H1 (cell line): ENCODE measurements around the gene SLC25A24. TPM values are rescaled to one million over a fixed set of nuclear protein-coding genes. Genes with fewer than 3 reads are reported as not detected.

ENCODE experiments used
- CTCF ChIA-PET: fragments of 300-600 bp; sonication (Branson Sonifier 250); formaldehyde crosslinking; loops from one replicate; lab custom pipeline; 2021; ENCODE audit not compliant: partially characterized antibody; lab: Charles Lee
- POLR2A ChIA-PET: fragments of 300-600 bp; sonication (Branson Sonifier 250); formaldehyde crosslinking; loops from one replicate; lab custom pipeline; 2021; ENCODE audit warnings: inconsistent platforms; ENCODE audit not compliant: partially characterized antibody; lab: Charles Lee
- DNase-seq, 2 experiments: peaks; one replicate each; pipeline versions ENCODE4 v3.0.0 to v3.0.0-alpha.2; 2010 to 2022; ENCODE audit warnings: low spot score in 2 of 2, low read depth in 1 of 2, mixed read lengths in 1 of 2
- FAIRE-seq: peaks from 2 replicates; lab custom pipeline; 2011; peaks lifted over from hg19 to GRCh38; lab: Jason Lieb, UNC
- H2AFZ ChIP-seq: 2 replicates; pipeline ENCODE4 v1.8.1; 2012; ENCODE audit warnings: low read length, inconsistent platforms
- H2AK5ac ChIP-seq: 2 replicates; pipeline ENCODE4 v1.6.1; 2013; ENCODE audit warnings: low read depth, low read length
- H2BK120ac ChIP-seq: replicated peaks from 2 replicates; pipeline ENCODE3; 2013; ENCODE audit warnings: low read depth, low read length, inconsistent platforms
- H2BK12ac ChIP-seq: 2 replicates; pipeline ENCODE4 v1.6.1; 2013; ENCODE audit warnings: low read depth, low read length
- H2BK15ac ChIP-seq: 2 replicates; pipeline ENCODE4 v1.6.1; 2013; ENCODE audit warnings: low read length
- H2BK20ac ChIP-seq: 2 replicates; pipeline ENCODE4 v1.6.1; 2013; ENCODE audit warnings: low read length
- H2BK5ac ChIP-seq: 2 replicates; pipeline ENCODE4 v1.6.1; 2013; ENCODE audit warnings: low read depth, low read length
- H3K14ac ChIP-seq: 2 replicates; pipeline ENCODE4 v1.6.1; 2013; ENCODE audit warnings: inconsistent platforms; ENCODE audit not compliant: insufficient read length
- H3K18ac ChIP-seq: 2 replicates; pipeline ENCODE4 v1.6.1; 2013; ENCODE audit warnings: low read length; ENCODE audit errors: extremely low read depth
- H3K23ac ChIP-seq: 2 replicates; pipeline ENCODE4 v1.6.1; 2013; ENCODE audit warnings: inconsistent platforms; ENCODE audit not compliant: insufficient read length
- H3K23me2 ChIP-seq: 2 replicates; pipeline ENCODE4 v1.6.1; 2013; ENCODE audit warnings: low read depth, low read length
- H3K27ac ChIP-seq: 2 replicates; pipeline ENCODE4 v1.6.1; 2011; ENCODE audit warnings: low read depth, low read length, inconsistent platforms
- H3K27me3 ChIP-seq, 4 experiments: replicated peaks in 1 of 4; 1 replicate in 1 of 4; 2 replicates in 3 of 4; pipeline versions ENCODE4 v1.6.1 to v1.8.1; 2011 to 2013; ENCODE audit warnings: low read length in 3 of 4, mild to moderate bottlenecking in 3 of 4, inconsistent platforms in 2 of 4, mixed read lengths in 2 of 4, moderate library complexity in 1 of 4; ENCODE audit not compliant: control insufficient read depth in 3 of 4, insufficient read depth in 3 of 4; ENCODE audit errors: extremely low read depth in 1 of 4
- H3K36me3 ChIP-seq, 4 experiments: 2 replicates each; pipeline versions ENCODE4 v1.6.1 to v1.8.1; 2011 to 2013; ENCODE audit warnings: mild to moderate bottlenecking in 4 of 4, low read length in 3 of 4, moderate library complexity in 2 of 4, control low read depth in 1 of 4, inconsistent platforms in 1 of 4; ENCODE audit not compliant: insufficient read depth in 4 of 4, control insufficient read depth in 2 of 4
- H3K4ac ChIP-seq: replicated peaks from 2 replicates; pipeline ENCODE3; 2013; ENCODE audit warnings: low read length, low read depth, mixed read lengths, inconsistent platforms; ENCODE audit not compliant: insufficient read length
- H3K4me1 ChIP-seq, 4 experiments: replicated peaks in 1 of 4; 1 replicate in 1 of 4; 2 replicates in 3 of 4; pipeline versions ENCODE4 v1.6.1 to v1.8.1; 2011 to 2013; ENCODE audit warnings: low read length in 3 of 4, inconsistent platforms in 2 of 4, mixed read lengths in 1 of 4; ENCODE audit not compliant: insufficient read depth in 4 of 4, control insufficient read depth in 3 of 4
- H3K4me2 ChIP-seq, 2 experiments: 2 replicates each; pipeline versions ENCODE4 v1.6.1 to v1.8.1; 2011 to 2013; ENCODE audit warnings: low read depth in 2 of 2, low read length in 2 of 2, control low read depth in 1 of 2, inconsistent platforms in 1 of 2, mild to moderate bottlenecking in 1 of 2; ENCODE audit not compliant: insufficient read depth in 1 of 2
- H3K4me3 ChIP-seq, 4 experiments: fragments of 200-600, 300-600 bp in 1 of 4; sonication (generic), shearing (Covaris generic), sonication (Bioruptor Twin) in 1 of 4; 2 replicates each; pipeline versions ENCODE4 v1.5.1 to v1.8.1; 2011 to 2016; ENCODE audit warnings: low read length in 4 of 4, low read depth in 3 of 4, control low read depth in 2 of 4, inconsistent platforms in 2 of 4, mild to moderate bottlenecking in 2 of 4, mixed read lengths in 1 of 4, moderate library complexity in 1 of 4; ENCODE audit not compliant: insufficient read depth in 2 of 4; ENCODE audit errors: extremely low read depth in 1 of 4
- H3K56ac ChIP-seq: replicated peaks from 2 replicates; pipeline ENCODE3; 2013; ENCODE audit warnings: low read depth, mild to moderate bottlenecking, mixed read lengths, low read length, inconsistent platforms; ENCODE audit not compliant: insufficient read length
- H3K79me1 ChIP-seq: 2 replicates; pipeline ENCODE4 v1.6.1; 2013; ENCODE audit warnings: low read depth, low read length, control low read depth
- H3K79me2 ChIP-seq, 2 experiments: 2 replicates each; pipeline versions ENCODE4 v1.6.1 to v1.8.1; 2012 to 2013; ENCODE audit warnings: low read length in 2 of 2, mild to moderate bottlenecking in 2 of 2, inconsistent platforms in 1 of 2; ENCODE audit not compliant: insufficient read depth in 2 of 2, control insufficient read depth in 1 of 2
- H3K9ac ChIP-seq, 4 experiments: replicated peaks in 1 of 4; 1 replicate in 1 of 4; 2 replicates in 3 of 4; pipeline versions ENCODE4 v1.6.1 to v1.8.1; 2011 to 2013; ENCODE audit warnings: low read depth in 3 of 4, low read length in 3 of 4, control low read depth in 2 of 4, mild to moderate bottlenecking in 2 of 4, moderate library complexity in 2 of 4, inconsistent platforms in 1 of 4; ENCODE audit errors: extremely low read depth in 1 of 4
- H3K9me3 ChIP-seq, 2 experiments: 2 replicates each; pipeline versions ENCODE4 v1.6.1 to v1.8.1; 2012 to 2013; ENCODE audit warnings: mild to moderate bottlenecking in 2 of 2, moderate library complexity in 2 of 2, control low read depth in 1 of 2, inconsistent platforms in 1 of 2, low read depth in 1 of 2, low read length in 1 of 2, mixed read lengths in 1 of 2; ENCODE audit not compliant: insufficient read depth in 2 of 2
- H4K20me1 ChIP-seq, 2 experiments: replicated peaks in 1 of 2; 2 replicates each; pipeline versions ENCODE3 to v1.8.1; 2011 to 2013; ENCODE audit warnings: inconsistent platforms in 2 of 2, low read length in 2 of 2, mild to moderate bottlenecking in 1 of 2; ENCODE audit not compliant: insufficient read depth in 2 of 2, control insufficient read depth in 1 of 2
- H4K5ac ChIP-seq: 2 replicates; pipeline ENCODE4 v1.6.1; 2013; ENCODE audit warnings: low read length, low read depth, mixed read lengths, inconsistent platforms; ENCODE audit not compliant: insufficient read length
- H4K8ac ChIP-seq: 2 replicates; pipeline ENCODE4 v1.8.0; 2013; ENCODE audit warnings: mild to moderate bottlenecking, moderate library complexity, low read length, inconsistent platforms; ENCODE audit not compliant: insufficient read depth; ENCODE audit errors: extremely low read depth
- H4K91ac ChIP-seq: replicated peaks from 2 replicates; pipeline ENCODE3; 2013; ENCODE audit warnings: low read length, mixed read lengths, inconsistent platforms; ENCODE audit not compliant: insufficient read length
- CHD1 ChIP-seq: IDR thresholded peaks from 2 replicates; pipeline ENCODE4 v1.6.1; 2012; ENCODE audit warnings: low read depth, low read length, improper control_type of control experiment
- EP300 ChIP-seq, 2 experiments: IDR thresholded peaks; 1 replicate in 1 of 2; 2 replicates in 1 of 2; pipeline ENCODE4 v1.6.1; 2011 to 2012; ENCODE audit warnings: low read depth in 2 of 2, low read length in 2 of 2, mild to moderate bottlenecking in 2 of 2, borderline replicate concordance in 1 of 2, inconsistent platforms in 1 of 2, moderate library complexity in 1 of 2
- POLR2AphosphoS5 ChIP-seq: IDR thresholded peaks from 2 replicates; pipeline ENCODE4 v1.6.1; 2011; ENCODE audit warnings: low read depth, low read length
- SRF ChIP-seq: IDR thresholded peaks from 2 replicates; pipeline ENCODE4 v1.6.1; 2011; ENCODE audit warnings: mild to moderate bottlenecking, low read depth, low read length, moderate library complexity
- TAF1 ChIP-seq: IDR thresholded peaks from 2 replicates; pipeline ENCODE4 v1.6.1; 2011; ENCODE audit warnings: mild to moderate bottlenecking, low read depth, low read length
- WGBS, 2 experiments: shearing (Covaris generic) in 1 of 2; methylation state at CpG; one replicate each; pipeline versions ENCODE4 v1.1.6 to v1.1.7; 2013 to 2015; ENCODE audit warnings: low lambda C conversion rate in 2 of 2, mixed read lengths in 2 of 2, inconsistent platforms in 1 of 2, low coverage in 1 of 2, missing lambda C conversion rate in 1 of 2; ENCODE audit not compliant: insufficient replicate concordance in 2 of 2, insufficient coverage in 1 of 2, insufficient read length in 1 of 2; ENCODE audit errors: extremely low coverage in 1 of 2, missing lambda C conversion rate in 1 of 2; 5-methylcytosine and 5-hydroxymethylcytosine counted together
- polyA plus RNA-seq, 7 experiments: library from polyadenylated mRNA; depleted of rRNA in 3 of 7; stranded (reverse) in 5 of 7; unstranded in 2 of 7; fragments of >200 nt in 5 of 7; fragments of 200-250 nt in 2 of 7; gene quantifications; 1 replicate in 5 of 7; 2 replicates in 1 of 7; 4 replicates in 1 of 7; pipeline versions ENCODE4 v1.2.1 to v1.2.3, GENCODE V29; 2011 to 2013; ENCODE audit warnings: missing spikeins in 2 of 7, mixed read lengths in 2 of 7
- total RNA-seq: library from RNA; stranded (reverse); fragmentation: NEBNext Ultra II Directional; extraction: Animal tissue kit (Norgen Biotek cat#: 25700); gene quantifications from 2 replicates; pipeline ENCODE4 v1.2.1, GENCODE V29; 2021

Gene SLC25A24
- total and polyA plus RNA-seq, 2 of the 8 experiments (the other 6 are each of a cell fraction or from before 2014, with no cell fraction given), result 13.6 to 40.6 TPM

- H2AFZ ChIP-seq, result no peak overlapping the region
- FAIRE-seq (no peak), DNase-seq (no peak)
- H3K36me3 ChIP-seq, result peaks cover 0 to 21% (median 9%) of the 10 kb centered on the region in 4 experiments; a peak in 4 of 8 replicates
- no peak overlapping the region for H2BK12ac ChIP-seq
- no peaks in the 10 kb centered on the region for H3K9me3 ChIP-seq
- no peak overlapping the region for H3K14ac ChIP-seq
- H3K4ac ChIP-seq, result no peak overlapping the region
- no peak overlapping the region for H2BK15ac ChIP-seq
- no peak overlapping the region for H3K4me2 ChIP-seq
- 88% methylated on average over 3 of the region's 3 CpGs; no CpG with 5 or more reads in 1 of the 2 experiments for WGBS, 2 experiments
- H3K23me2 ChIP-seq, result no peaks in the 10 kb centered on the region
- no peak overlapping the region for H3K56ac ChIP-seq
- no peak overlapping the region for H2BK5ac ChIP-seq
- H3K23ac ChIP-seq, result no peak overlapping the region
- H3K27me3 ChIP-seq, result no peaks in the 10 kb centered on the region
- H3K4me1 ChIP-seq, result no peaks in the 10 kb centered on the region
- H3K18ac ChIP-seq, result no peak overlapping the region
- peaks cover 0 to 1% of the 10 kb centered on the region in 2 experiments for H4K20me1 ChIP-seq
- no peak overlapping the region for H4K8ac ChIP-seq
- H4K5ac ChIP-seq, result no peak overlapping the region
- H2BK120ac ChIP-seq, result no peak overlapping the region
- CTCF ChIA-PET, result interaction anchor here (0.8 to 1.3 kb wide), 2 partner anchors 27 to 347 kb away, joined by 3 to 4 read pairs; no protein-coding TSS in a partner anchor
- no peak overlapping the region for H3K9ac ChIP-seq
- H2AK5ac ChIP-seq, result no peak overlapping the region
- H3K79me1 ChIP-seq, result no peaks in the 10 kb centered on the region
- no peaks in the 10 kb centered on the region for H3K79me2 ChIP-seq
- no peak overlapping the region for H2BK20ac ChIP-seq
- H3K27ac ChIP-seq, result no peak overlapping the region
- H4K91ac ChIP-seq, result no peak overlapping the region
- H3K4me3 ChIP-seq, result no peak overlapping the region
- POLR2A ChIA-PET, result no interaction called here
- TF ChIP-seq SRF (no peak), EP300 (IDR thresholded peaks at IDR 0.05; ENCODE audit: borderline replicate concordance in 1 of 2, low read depth in 2 of 2, low read length in 2 of 2) (no peak), POLR2AphosphoS5 (no peak), CHD1 (no peak), TAF1 (no peak)
These were observed 58.5 kb downstream of the SLC25A24 start for GRCh38 chr1:108141621-108142020.
